ENCODE results near the gene STK16. TPM values are rescaled to one million over a fixed set of nuclear protein-coding genes. Genes with fewer than 3 reads are reported as not detected.

Gene STK16
- total and polyA plus RNA-seq, 10 donors = 17.0 to 47.6 (median 29.5) TPM

DNA sequence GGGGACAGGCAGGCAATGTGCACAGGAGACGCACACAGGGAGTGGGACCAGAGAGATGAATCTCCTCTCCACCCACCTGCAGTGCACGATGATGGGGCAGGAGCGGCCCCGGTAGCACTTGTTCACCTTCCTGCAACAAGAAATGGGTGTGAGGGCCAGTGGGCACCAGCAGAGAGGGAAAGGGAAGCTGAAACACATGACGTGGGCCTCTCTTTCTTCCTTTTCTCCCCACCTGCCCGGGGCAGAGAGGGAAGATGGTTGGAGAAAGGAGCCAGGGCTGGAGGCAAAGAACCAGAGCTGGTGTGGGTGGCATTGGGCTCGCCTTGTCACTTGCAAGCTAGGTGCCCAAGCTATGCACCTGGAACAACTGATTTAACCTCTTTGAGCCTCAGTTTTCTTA lies 46.1 kb downstream of the STK16 start:
- intact Hi-C loops (cut with DNase I; ENCODE audit: low total_unique reads) = loop anchor here (5.0 kb wide), 1 partner anchor 129 kb away; the partner anchor contains the start of gene NHEJ1
- DNase-seq = no peak
- no peaks in the 10 kb centered on the region for H3K27me3 ChIP-seq (replicated peaks in 1 of 7)

DNA sequence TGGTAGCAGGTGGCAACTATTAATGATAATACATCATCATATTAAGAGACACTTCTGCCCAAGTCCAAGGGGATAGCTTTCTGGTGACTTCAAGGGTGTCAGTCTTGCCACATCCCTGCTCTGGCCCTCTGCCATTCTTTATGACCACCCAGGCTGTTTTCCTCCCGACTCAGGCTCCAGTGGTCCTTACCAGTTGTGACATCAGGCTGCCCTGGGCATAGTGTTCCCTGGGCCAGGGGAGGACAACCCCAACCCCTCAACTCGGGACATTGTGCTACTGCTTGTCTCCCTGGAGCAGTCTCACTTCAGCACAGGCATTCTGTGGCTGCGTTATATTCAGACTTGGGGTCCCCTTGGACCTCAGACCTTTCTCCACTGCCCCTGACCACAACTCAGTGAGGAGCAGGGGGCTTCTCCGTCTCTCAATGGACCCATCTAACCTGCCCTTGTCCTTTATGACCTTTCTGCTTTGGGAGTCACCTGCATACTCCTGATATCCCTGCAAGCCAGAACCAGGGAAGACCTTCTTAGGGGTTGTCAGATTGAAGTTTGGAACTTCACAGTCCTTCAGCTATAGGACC lies 46.7 kb downstream of the STK16 start:
- H3K9me3 ChIP-seq = no peaks in the 10 kb centered on the region
- no peaks in the 10 kb centered on the region for H3K36me3 ChIP-seq
- H3K27ac ChIP-seq = no peak overlapping the region
- intact Hi-C loops (cut with DNase I; ENCODE audit: low total_unique reads) = loop anchor here (5.0 kb wide), 1 partner anchor 130 kb away; the partner anchor contains the start of gene NHEJ1
- no peak overlapping the region for H3K4me3 ChIP-seq
- H3K27me3 ChIP-seq (replicated peaks in 1 of 7) = peaks cover 0 to 4% (median 0%) of the 10 kb centered on the region in 7 donors
- TF ChIP-seq, protein P1, sequence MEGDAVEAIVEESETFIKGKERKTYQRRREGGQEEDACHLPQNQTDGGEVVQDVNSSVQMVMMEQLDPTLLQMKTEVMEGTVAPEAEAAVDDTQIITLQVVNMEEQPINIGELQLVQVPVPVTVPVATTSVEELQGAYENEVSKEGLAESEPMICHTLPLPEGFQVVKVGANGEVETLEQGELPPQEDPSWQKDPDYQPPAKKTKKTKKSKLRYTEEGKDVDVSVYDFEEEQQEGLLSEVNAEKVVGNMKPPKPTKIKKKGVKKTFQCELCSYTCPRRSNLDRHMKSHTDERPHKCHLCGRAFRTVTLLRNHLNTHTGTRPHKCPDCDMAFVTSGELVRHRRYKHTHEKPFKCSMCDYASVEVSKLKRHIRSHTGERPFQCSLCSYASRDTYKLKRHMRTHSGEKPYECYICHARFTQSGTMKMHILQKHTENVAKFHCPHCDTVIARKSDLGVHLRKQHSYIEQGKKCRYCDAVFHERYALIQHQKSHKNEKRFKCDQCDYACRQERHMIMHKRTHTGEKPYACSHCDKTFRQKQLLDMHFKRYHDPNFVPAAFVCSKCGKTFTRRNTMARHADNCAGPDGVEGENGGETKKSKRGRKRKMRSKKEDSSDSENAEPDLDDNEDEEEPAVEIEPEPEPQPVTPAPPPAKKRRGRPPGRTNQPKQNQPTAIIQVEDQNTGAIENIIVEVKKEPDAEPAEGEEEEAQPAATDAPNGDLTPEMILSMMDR (IDR thresholded peaks at IDR 0.05 in 8 of 11, conservative IDR thresholded peaks at IDR 0.05 in 3 of 11) = no peak
- TF ChIP-seq POLR2AphosphoS5 (IDR thresholded peaks at IDR 0.05) (no peak), POLR2A (IDR thresholded peaks at IDR 0.05) (no peak)
- no peak for DNase-seq
- WGBS, 5 donors = 69 to 85% (median 77%) methylated on average over 4 of the region's 4 CpGs
- H3K4me1 ChIP-seq = peaks cover 0 to 21% (median 15%) of the 10 kb centered on the region in 6 donors

More for the DNA sequence above, 46.1 kb downstream of the STK16 start:
- TF ChIP-seq POLR2A (IDR thresholded peaks at IDR 0.05) (no peak), POLR2AphosphoS5 (IDR thresholded peaks at IDR 0.05) (no peak)
- TF ChIP-seq, protein P1 (IDR thresholded peaks at IDR 0.05 in 8 of 11, conservative IDR thresholded peaks at IDR 0.05 in 3 of 11) = no peak
- H3K9me3 ChIP-seq = no peaks in the 10 kb centered on the region
- H3K36me3 ChIP-seq = peaks cover 0 to 6% (median 1%) of the 10 kb centered on the region in 6 donors
- H3K27ac ChIP-seq = no peak overlapping the region
- H3K4me1 ChIP-seq = peaks cover 0 to 27% (median 18%) of the 10 kb centered on the region in 6 donors
- H3K4me3 ChIP-seq = no peak overlapping the region
- 65 to 83% (median 79%) methylated on average over 7 of the region's 7 CpGs for whole genome bisulfite sequencing, 5 donors

DNA sequence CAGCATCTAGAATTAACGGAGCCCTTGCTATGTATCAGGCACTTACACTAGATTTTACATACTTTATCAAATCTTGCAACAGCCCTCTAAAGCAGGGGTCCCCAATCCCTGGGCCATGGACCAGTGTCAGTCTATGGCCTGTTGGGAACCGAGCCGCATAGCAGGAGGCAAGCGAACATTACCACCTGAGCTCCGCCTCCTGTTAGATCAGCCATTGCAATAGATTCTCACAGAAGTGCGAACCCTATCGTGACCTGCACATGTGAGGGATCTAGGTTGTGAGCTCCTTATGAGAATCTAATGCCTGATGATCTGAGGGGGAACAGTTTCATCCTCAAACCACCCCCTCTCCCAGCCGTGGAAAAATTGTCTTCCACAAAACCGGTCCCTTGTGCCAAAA lies 47.3 kb downstream of the STK16 start:
- H3K4me1 ChIP-seq = peaks cover 0 to 21% (median 14%) of the 10 kb centered on the region in 6 donors
- no peak for DNase-seq
- no peak overlapping the region for H3K4me3 ChIP-seq
- TF ChIP-seq POLR2A (IDR thresholded peaks at IDR 0.05) = no peak
- TF ChIP-seq POLR2AphosphoS5 (IDR thresholded peaks at IDR 0.05) = no peak
- TF ChIP-seq, protein P1 (IDR thresholded peaks at IDR 0.05 in 8 of 11, conservative IDR thresholded peaks at IDR 0.05 in 3 of 11) = no peak
- 93 to 96% (median 94%) methylated on average over 9 of the region's 9 CpGs for WGBS, 5 donors
- no peak overlapping the region for H3K27ac ChIP-seq
- no peaks in the 10 kb centered on the region for H3K9me3 ChIP-seq
- H3K36me3 ChIP-seq = no peaks in the 10 kb centered on the region
- intact Hi-C loops (cut with DNase I; ENCODE audit: low total_unique reads) = loop anchor here (5.0 kb wide), 1 partner anchor 130 kb away; the partner anchor contains the start of gene NHEJ1
- H3K27me3 ChIP-seq (replicated peaks in 1 of 7) = peaks cover 0 to 9% (median 0%) of the 10 kb centered on the region in 7 donors

DNA sequence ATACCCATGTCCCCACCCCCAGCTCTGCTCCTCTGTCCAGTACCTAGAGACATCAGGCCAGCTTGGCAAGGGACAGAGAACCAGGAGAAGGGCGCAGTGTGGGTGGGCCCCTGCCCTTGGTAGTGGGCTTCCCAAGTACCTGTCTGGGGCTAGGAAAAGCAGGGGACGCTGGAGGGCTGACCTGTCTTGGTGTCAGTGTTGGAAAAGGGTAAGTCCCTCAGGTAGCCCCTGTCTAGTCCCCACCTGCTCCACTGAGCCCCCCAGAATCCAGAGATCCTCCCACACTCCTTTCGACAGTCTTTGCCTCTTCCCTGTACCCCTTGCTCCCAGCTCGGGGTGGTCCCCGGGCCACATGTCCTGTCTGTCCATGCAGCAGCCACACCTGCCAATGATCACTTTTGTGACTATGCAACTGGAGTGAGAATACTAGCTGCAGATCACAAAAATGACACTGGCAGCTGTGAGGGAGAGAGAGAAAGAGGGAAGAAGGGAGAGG lies 48.5 kb downstream of the STK16 start:
- DNase-seq = peak; percentile 71
- no peak overlapping the region for H3K4me3 ChIP-seq
- no peak overlapping the region for H3K27ac ChIP-seq
- H3K9me3 ChIP-seq = no peaks in the 10 kb centered on the region
- H3K27me3 ChIP-seq (replicated peaks in 1 of 7) = peaks cover 0 to 10% (median 0%) of the 10 kb centered on the region in 7 donors
- intact Hi-C loops (cut with DNase I; ENCODE audit: low total_unique reads) = loop anchor here (5.0 kb wide), 1 partner anchor 131 kb away; the partner anchor contains the start of gene NHEJ1
- peaks cover 0 to 27% (median 17%) of the 10 kb centered on the region in 6 donors for H3K4me1 ChIP-seq
- 83 to 92% (median 85%) methylated on average over 5 of the region's 5 CpGs for WGBS, 5 donors
- TF ChIP-seq POLR2AphosphoS5 (IDR thresholded peaks at IDR 0.05) = no peak
- TF ChIP-seq POLR2A (IDR thresholded peaks at IDR 0.05) = no peak
- TF ChIP-seq, protein P1 (IDR thresholded peaks at IDR 0.05 in 8 of 11, conservative IDR thresholded peaks at IDR 0.05 in 3 of 11) = no peak
- H3K36me3 ChIP-seq = no peaks in the 10 kb centered on the region
